Measurements from ENCODE around the gene NUDT8.
"Not testable (repeated sequence)": the region's sequence is repeated elsewhere in the genome, so short reads cannot be mapped to it uniquely, and the experiment has no call there.

Gene NUDT8

GRCh38 chr11:67596753-67597300 lies 32.9 kb downstream of the NUDT8 start:
- no peak for DNase-seq (ENCODE audit: extremely low read depth in 1 of 2, low read depth in 1 of 2)

GRCh38 chr11:67594480-67594879 lies 35.3 kb downstream of the NUDT8 start:
- DNase-seq (ENCODE audit: extremely low read depth in 1 of 2, low read depth in 1 of 2), result no peak

DNA sequence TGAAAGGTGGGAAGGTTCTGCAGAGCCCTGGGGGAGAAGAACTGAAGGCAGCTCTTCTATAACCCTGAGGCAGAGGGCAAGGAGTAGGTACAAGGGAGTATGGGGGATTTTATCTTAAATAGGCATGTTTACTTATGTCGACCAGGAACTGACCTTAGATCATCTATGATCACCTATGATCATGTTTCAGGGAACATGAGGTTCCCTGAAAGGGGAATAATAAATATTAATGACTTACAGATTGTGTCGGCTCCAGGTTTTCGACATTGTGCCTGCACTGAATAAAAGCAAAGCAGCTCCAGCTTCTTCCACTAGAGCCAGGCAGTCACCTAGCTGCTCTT lies 36.2 kb downstream of the NUDT8 start:
- no peak for DNase-seq (ENCODE audit: extremely low read depth in 1 of 2, low read depth in 1 of 2)

DNA sequence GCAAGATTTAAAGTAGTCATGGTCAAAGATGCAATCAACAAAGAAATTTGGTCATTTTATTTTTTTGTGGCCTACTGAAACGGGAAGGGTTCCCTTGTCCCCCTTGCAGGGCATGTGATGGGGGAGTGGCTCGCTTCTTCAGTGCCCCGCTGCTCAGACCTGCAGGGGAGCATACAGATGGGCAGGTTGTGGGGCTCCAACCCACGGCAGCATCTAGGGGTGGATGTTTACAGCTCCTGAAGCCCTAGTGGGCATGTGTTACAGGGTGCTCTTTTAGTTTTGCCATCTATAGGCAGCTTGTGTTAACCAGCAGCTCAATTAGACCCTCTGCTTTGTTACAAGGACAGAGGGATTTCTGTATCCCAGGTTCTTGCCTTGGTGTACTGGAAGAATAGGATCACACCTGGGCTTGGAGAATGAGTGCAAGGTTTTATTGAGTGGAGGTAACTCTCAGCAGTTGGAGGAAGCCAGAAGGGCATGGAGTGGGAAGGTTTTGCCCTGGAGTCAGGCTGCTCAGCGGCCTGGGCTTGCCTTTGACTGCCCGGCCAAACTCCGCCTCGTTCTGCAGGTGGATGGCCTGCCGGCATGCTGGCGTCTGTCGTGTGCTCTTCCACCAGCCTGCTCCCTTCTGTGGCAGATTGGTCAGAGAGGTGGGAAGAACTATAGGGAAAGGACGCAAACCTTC lies 36.7 kb downstream of the NUDT8 start:
- no peak for DNase-seq (ENCODE audit: extremely low read depth in 1 of 2, low read depth in 1 of 2)

DNA sequence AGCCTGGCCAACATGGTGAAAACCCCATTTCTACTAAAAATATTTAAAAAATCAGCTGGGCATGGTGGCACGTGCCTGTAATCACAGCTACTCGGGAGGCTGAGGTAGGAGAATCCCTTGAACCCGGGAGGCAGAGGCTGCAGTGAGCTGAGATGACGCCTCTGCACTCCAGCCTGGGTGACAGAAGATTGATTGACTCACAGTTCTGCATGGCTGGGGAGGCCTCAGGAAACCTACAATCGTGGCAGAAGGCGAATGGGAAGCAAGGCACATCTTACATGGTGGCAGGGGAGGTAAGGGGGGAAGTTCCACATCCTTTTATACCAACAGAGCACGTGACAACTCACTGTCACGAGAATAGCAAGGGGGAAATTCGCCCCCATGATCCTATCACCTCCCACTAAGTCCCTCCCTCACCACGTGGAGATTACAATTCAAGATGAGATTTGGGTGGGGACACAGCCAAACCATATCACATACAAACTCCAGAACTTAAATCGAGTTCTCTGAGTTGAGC lies 40.8 kb downstream of the NUDT8 start:
- DNase-seq (ENCODE audit: extremely low read depth in 1 of 2, low read depth in 1 of 2), result not testable (repeated sequence)

- no peak for DNase-seq (ENCODE audit: extremely low read depth in 1 of 2, low read depth in 1 of 2)
Measured at GRCh38 chr11:67588136-67588503, 41.6 kb downstream of the NUDT8 start.

GRCh38 chr11:67586568-67587250 lies 43.0 kb downstream of the NUDT8 start:
- no peak for DNase-seq (ENCODE audit: extremely low read depth in 1 of 2, low read depth in 1 of 2)

GRCh38 chr11:67585911-67586310 lies 43.8 kb downstream of the NUDT8 start:
- no peak for DNase-seq (ENCODE audit: extremely low read depth in 1 of 2, low read depth in 1 of 2)

GRCh38 chr11:67584881-67585873 lies 44.6 kb downstream of the NUDT8 start:
- no peak for DNase-seq (ENCODE audit: extremely low read depth in 1 of 2, low read depth in 1 of 2)

DNA sequence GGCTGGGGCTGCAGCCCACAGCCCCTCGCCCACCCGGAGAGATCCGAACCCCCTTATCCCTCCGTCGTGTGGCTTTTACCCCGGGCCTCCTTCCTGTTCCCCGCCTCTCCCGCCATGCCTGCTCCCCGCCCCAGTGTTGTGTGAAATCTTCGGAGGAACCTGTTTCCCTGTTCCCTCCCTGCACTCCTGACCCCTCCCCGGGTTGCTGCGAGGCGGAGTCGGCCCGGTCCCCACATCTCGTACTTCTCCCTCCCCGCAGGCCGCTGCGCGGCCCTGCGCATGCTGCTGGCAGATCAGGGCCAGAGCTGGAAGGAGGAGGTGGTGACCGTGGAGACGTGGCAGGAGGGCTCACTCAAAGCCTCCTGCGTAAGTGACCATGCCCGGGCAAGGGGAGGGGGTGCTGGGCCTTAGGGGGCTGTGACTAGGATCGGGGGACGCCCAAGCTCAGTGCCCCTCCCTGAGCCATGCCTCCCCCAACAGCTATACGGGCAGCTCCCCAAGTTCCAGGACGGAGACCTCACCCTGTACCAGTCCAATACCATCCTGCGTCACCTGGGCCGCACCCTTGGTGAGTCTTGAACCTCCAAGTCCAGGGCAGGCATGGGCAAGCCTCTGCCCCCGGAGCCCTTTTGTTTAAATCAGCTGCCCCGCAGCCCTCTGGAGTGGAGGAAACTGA lies 45.4 kb downstream of the NUDT8 start:
- no peak for DNase-seq (ENCODE audit: extremely low read depth in 1 of 2, low read depth in 1 of 2)

DNA sequence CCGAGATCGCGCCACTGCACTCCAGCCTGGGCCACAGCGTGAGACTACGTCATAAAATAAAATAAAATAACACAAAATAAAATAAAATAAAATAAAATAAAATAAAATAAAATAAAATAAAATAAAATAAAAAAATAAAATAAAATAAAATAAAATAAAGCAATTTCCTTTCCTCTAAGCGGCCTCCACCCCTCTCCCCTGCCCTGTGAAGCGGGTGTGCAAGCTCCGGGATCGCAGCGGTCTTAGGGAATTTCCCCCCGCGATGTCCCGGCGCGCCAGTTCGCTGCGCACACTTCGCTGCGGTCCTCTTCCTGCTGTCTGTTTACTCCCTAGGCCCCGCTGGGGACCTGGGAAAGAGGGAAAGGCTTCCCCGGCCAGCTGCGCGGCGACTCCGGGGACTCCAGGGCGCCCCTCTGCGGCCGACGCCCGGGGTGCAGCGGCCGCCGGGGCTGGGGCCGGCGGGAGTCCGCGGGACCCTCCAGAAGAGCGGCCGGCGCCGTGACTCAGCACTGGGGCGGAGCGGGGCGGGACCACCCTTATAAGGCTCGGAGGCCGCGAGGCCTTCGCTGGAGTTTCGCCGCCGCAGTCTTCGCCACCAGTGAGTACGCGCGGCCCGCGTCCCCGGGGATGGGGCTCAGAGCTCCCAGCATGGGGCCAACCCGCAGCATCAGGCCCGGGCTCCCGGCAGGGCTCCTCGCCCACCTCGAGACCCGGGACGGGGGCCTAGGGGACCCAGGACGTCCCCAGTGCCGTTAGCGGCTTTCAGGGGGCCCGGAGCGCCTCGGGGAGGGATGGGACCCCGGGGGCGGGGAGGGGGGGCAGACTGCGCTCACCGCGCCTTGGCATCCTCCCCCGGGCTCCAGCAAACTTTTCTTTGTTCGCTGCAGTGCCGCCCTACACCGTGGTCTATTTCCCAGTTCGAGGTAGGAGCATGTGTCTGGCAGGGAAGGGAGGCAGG lies 46.2 kb downstream of the NUDT8 start, which contains the start of gene GSTP1:
Gene GSTP1 (plus strand): TSS at position 566 of the 958 bp plus-strand sequence. CDS start 32 bp downstream, at position 598.
- DNase-seq (ENCODE audit: extremely low read depth in 1 of 2, low read depth in 1 of 2), result peak; percentile 70 to 75

- no peak for DNase-seq (ENCODE audit: extremely low read depth in 1 of 2, low read depth in 1 of 2)
Measured at GRCh38 chr11:67582011-67582410, 47.7 kb downstream of the NUDT8 start.

DNA sequence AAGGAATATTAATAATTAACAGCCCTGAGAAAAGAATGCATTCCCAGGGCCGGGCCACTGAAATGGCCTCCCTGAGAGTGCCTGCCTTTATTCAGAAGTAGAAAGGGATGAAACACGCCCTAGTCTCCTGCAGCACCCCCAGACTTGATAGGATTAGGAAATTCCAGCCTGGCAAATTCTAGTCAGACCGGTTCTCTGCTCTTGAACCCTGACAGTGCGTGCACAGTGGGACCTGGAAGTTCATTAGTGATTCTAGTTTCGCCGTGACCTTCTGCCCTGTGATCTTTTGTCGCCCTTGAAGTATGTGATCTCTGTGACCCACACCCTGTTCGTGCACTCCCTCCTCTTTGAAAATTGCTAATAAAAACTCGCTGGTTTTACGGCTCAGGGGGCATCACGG lies 48.3 kb downstream of the NUDT8 start:
- no peak for DNase-seq (ENCODE audit: extremely low read depth in 1 of 2, low read depth in 1 of 2)

DNA sequence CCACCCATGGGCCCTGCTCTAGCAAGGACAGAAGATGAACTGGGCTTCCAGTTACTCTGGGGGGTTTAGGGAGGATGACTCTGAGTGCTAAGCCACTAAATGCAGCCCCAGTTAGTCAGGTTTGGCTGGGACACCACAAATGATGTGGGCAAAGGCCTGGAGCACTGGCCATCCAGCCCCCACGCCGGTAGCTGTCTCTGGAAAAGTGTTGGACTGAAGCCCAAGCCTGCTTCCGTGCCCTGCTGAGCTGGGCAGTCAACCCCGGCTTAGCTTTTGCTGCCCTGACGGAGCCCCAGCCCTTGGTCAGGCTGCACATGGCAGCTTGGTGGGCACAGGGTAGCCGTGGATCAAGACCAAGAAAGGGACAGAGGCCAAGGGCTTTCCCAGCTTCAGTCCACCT lies 51.8 kb downstream of the NUDT8 start:
- no peak for DNase-seq (ENCODE audit: extremely low read depth in 1 of 2, low read depth in 1 of 2)
